Ovary (tissue), 9 donors: ENCODE data around the gene OLIG1. TPM values are rescaled to one million over a fixed set of nuclear protein-coding genes. Genes with fewer than 3 reads are reported as not detected.

Experiments
- DNase-seq, 5 donors: peaks; one replicate each; pipeline ENCODE4 v3.0.0-alpha.2; 2019 to 2020
- H3K27ac ChIP-seq, 2 donors: fragments of 200-600 bp; one replicate each; pipeline versions ENCODE4 v1.5.1 to v1.8.0; 2019 to 2022
- H3K27me3 ChIP-seq: fragments of 200-600 bp; one replicate; pipeline ENCODE4 v1.8.0; 2022
- H3K36me3 ChIP-seq: fragments of 200-600 bp; sonication (generic); one replicate; pipeline ENCODE4 v1.5.1; 2019
- H3K4me1 ChIP-seq: one replicate; pipeline ENCODE4 v1.8.1; 2013; ENCODE audit warnings: mild to moderate bottlenecking, moderate library complexity; ENCODE audit not compliant: insufficient read depth
- H3K4me3 ChIP-seq: fragments of 200-600 bp; sonication (generic); one replicate; pipeline ENCODE4 v1.5.1; 2017
- H3K9me3 ChIP-seq, 2 donors: fragments of 200-600 bp in 1 of 2; sonication (generic) in 1 of 2; one replicate each; pipeline versions ENCODE4 v1.5.1 to v1.8.1; 2013 to 2019; ENCODE audit warnings: mild to moderate bottlenecking in 1 of 2, moderate library complexity in 1 of 2
- EP300 ChIP-seq: sonication (generic); formaldehyde crosslinking; IDR thresholded peaks from one replicate; pipeline ENCODE4 v1.6.1; 2017; ENCODE audit warnings: antibody characterized with exemption
- POLR2A ChIP-seq: fragments of 450-650 bp; IDR thresholded peaks from one replicate; pipeline ENCODE4 v1.6.1; 2017; ENCODE audit warnings: antibody characterized with exemption, mild to moderate bottlenecking, moderate library complexity
- WGBS, 3 donors: extraction: QIAGEN DNeasy Blood & Tissue Kit in 1 of 3; methylation state at CpG; one replicate each; pipeline versions ENCODE4 v1.1.5 to v1.1.7; 2013 to 2017; 5-methylcytosine and 5-hydroxymethylcytosine counted together
- intact Hi-C, 4 donors: fragments of 100-400 bp; cut with DNase I; formaldehyde crosslinking; loops; one replicate each; pipeline versions ENCODE4 v1.11.0 to v1.15.1; 2022 to 2023
- polyA plus RNA-seq, 2 donors: library from polyadenylated mRNA; stranded (reverse); fragments of 200-250 nt in 1 of 2; fragments of 350-450 nt in 1 of 2; fragmentation: Illumina TruSeq in 1 of 2; extraction: RNeasy Lipid Tissue Mini Kit (QIAGEN cat#74804) in 1 of 2; gene quantifications; one replicate each; pipeline ENCODE4 v1.2.3, GENCODE V29; 2013 to 2014
- total RNA-seq, 7 donors: library from RNA; depleted of rRNA in 2 of 7; stranded (reverse); fragments of >200 nt in 2 of 7; fragmentation: NEBNext Ultra II Directional in 3 of 7; extraction: Animal tissue kit (Norgen Biotek cat#: 25700) in 3 of 7; gene quantifications; one replicate each; pipeline versions ENCODE4 v1.1.0 to v1.2.4, GENCODE V29; 2016 to 2023
- TF ChIP-seq, protein P1 (sequence below), 3 donors: fragments of 450-650 bp in 2 of 3; fragments of 200-600 bp in 1 of 3; IDR thresholded peaks; one replicate each; pipeline versions ENCODE4 v1.5.1 to v1.8.0; 2016 to 2022; ENCODE audit warnings: antibody characterized with exemption in 3 of 3, mild to moderate bottlenecking in 1 of 3
- donor health status: DM: no; HTN: no; CAD: no; lungs with moderate emphysema.
- donor health status: DM: no; HTN: no; CAD: no.
- donor health status: Bipolar disorder and iron deficiency.
- donor health status: DM: yes; HTN: yes; CAD: no.
- donor health status: DM: no; HTN: no; CAD: no.
- donor health status: DM: yes; HTN: yes; CAD: no.

OLIG1 gene
- total and polyA plus RNA-seq, 9 donors: not detected

DNA sequence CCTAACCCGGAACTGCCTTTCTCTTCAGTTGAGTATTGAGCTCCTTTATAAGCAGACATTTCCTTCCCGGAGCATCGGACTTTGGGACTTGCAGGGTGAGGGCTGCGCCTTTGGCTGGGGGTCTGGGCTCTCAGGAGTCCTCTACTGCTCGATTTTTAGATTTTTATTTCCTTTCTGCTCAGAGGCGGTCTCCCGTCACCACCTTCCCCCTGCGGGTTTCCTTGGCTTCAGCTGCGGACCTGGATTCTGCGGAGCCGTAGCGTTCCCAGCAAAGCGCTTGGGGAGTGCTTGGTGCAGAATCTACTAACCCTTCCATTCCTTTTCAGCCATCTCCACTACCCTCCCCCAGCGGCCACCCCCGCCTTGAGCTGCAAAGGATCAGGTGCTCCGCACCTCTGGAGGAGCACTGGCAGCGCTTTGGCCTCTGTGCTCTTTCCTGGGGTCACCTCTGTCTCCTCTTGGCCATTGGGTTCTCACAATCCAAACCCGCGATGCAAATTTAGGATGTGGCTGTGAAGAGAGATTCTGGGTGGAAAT is 40.5 kb upstream of the OLIG1 start:
- Histone ChIP-seq H3K4me3 (no peak overlapping the region), H3K27ac (no peak overlapping the region), H3K27me3 (peaks cover 3% of the 10 kb centered on the region), H3K36me3 (no peaks in the 10 kb centered on the region), H3K4me1 (peaks cover 2% of the 10 kb centered on the region), H3K9me3 (no peaks in the 10 kb centered on the region)
- TF ChIP-seq POLR2A: no peak
- TF ChIP-seq, protein P1, sequence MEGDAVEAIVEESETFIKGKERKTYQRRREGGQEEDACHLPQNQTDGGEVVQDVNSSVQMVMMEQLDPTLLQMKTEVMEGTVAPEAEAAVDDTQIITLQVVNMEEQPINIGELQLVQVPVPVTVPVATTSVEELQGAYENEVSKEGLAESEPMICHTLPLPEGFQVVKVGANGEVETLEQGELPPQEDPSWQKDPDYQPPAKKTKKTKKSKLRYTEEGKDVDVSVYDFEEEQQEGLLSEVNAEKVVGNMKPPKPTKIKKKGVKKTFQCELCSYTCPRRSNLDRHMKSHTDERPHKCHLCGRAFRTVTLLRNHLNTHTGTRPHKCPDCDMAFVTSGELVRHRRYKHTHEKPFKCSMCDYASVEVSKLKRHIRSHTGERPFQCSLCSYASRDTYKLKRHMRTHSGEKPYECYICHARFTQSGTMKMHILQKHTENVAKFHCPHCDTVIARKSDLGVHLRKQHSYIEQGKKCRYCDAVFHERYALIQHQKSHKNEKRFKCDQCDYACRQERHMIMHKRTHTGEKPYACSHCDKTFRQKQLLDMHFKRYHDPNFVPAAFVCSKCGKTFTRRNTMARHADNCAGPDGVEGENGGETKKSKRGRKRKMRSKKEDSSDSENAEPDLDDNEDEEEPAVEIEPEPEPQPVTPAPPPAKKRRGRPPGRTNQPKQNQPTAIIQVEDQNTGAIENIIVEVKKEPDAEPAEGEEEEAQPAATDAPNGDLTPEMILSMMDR (IDR thresholded peaks at IDR 0.05): no peak
- no peak for TF ChIP-seq EP300
- DNase-seq: no peak
- intact Hi-C loops: no loop called here
- 4 to 7% (median 7%) methylated on average over 19 of the region's 19 CpGs for WGBS, 3 donors

DNA sequence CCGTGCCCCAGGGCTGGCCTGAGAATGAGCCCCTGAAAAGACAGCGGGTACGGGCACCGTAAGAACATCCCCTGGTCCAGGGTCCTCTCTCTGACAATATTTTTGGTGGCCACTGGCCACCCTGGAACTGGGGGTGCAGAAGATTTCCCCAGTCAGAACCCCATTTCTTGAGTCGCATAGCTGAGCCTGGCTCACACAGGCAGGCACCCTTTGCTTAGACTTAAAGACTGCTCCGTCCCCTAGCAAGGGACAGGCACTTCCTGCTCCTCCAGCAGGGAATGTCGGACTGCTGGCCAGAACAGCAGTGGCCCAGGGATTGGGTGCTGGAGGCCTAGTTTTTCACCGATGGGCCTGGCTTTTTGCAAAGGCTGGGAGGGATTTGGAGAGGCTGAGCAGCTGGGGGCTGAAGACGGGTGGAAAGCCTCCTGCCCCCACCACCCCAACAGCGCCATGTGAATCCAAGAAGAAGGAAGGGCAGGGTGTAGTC is 39.9 kb upstream of the OLIG1 start:
- Histone ChIP-seq H3K36me3 (no peaks in the 10 kb centered on the region), H3K4me1 (peaks cover 2% of the 10 kb centered on the region), H3K9me3 (no peaks in the 10 kb centered on the region), H3K27me3 (peaks cover 3% of the 10 kb centered on the region), H3K27ac (no peak overlapping the region), H3K4me3 (no peak overlapping the region)
- TF ChIP-seq POLR2A (no peak), EP300 (no peak)
- TF ChIP-seq, protein P1 (IDR thresholded peaks at IDR 0.05): no peak
- 13 to 20% (median 18%) methylated on average over 10 of the region's 10 CpGs for WGBS, 3 donors
- no peak for DNase-seq
- intact Hi-C loops: no loop called here

DNA sequence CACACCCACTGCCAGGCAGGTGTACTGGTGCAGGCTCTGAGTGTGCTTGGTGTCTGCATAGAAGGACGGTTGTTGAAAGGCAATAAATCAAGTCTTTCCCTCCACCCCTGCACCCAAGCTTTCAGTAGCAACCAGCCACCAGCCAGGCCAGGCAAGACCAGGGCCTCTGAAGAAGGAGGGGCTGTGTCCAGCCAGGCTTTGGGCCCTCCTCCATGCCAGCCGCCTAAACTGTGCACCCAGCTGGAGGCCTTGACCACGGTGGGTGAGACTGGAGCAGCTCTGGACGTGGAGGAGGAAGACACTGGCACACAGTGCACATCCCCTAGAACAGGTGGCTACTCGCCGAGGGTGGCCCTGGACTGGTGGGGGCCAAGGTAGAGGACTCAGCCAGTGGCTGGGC is 39.3 kb upstream of the OLIG1 start:
- Histone ChIP-seq H3K9me3 (no peaks in the 10 kb centered on the region), H3K4me1 (peaks cover 2% of the 10 kb centered on the region), H3K36me3 (no peaks in the 10 kb centered on the region), H3K4me3 (no peak overlapping the region), H3K27ac (no peak overlapping the region), H3K27me3 (peaks cover 3% of the 10 kb centered on the region)
- intact Hi-C loops: no loop called here
- 13 to 20% (median 14%) methylated on average over 6 of the region's 6 CpGs for WGBS, 3 donors
- DNase-seq: no peak
- TF ChIP-seq POLR2A: no peak
- TF ChIP-seq, protein P1 (IDR thresholded peaks at IDR 0.05): no peak

DNA sequence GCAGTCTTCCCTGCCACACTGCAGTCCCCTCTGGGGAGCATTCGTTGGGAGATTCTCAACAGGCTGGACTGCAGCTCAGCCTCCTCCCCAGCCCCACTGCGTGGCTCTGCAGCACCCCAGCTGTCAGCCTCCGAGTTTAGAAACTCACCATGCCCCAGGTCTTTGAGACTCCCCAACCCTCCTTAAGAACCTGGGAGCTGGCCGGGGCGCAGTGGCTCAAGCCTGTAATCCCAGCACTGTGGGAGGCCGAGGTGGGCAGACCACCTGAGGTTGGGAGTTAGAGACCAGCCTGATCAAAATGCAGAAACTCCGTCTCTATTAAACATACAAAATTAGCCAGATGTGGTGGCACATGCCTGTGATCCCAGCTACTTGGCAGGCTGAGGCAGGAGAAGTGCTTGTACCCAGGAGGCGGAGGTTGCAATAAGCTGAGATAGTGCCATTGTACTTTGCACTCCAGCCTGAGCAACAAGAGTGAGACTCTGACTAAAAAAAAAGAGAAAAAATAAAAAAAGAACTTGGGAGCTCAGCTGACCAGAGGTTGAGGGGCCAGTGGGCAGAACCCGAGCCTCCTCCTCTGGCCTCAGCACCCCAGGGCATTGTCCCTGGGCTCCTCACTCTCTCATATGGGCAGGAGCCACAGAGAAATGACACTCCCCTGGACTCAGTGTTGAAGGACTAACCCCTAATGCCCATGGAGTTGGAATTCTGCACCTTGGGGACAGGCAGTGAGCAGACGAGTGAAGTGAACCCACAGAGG is 38.6 kb upstream of the OLIG1 start:
- Histone ChIP-seq H3K4me1 (peaks cover 2% of the 10 kb centered on the region), H3K36me3 (no peaks in the 10 kb centered on the region), H3K27me3 (peaks cover 3% of the 10 kb centered on the region), H3K4me3 (no peak overlapping the region), H3K27ac (no peak overlapping the region), H3K9me3 (no peaks in the 10 kb centered on the region)
- DNase-seq: no peak
- no peak for TF ChIP-seq POLR2A
- TF ChIP-seq, protein P1 (IDR thresholded peaks at IDR 0.05): no peak
- intact Hi-C loops: no loop called here
- WGBS, 3 donors: 13 to 21% (median 14%) methylated on average over 10 of the region's 10 CpGs
